ENCODE data around the gene C11orf68. TPM values are rescaled to one million over a fixed set of nuclear protein-coding genes. Genes with fewer than 3 reads are reported as not detected.

Gene C11orf68
- total RNA-seq: 10 to 100 TPM; 28.4 to 28.5 TPM

DNA sequence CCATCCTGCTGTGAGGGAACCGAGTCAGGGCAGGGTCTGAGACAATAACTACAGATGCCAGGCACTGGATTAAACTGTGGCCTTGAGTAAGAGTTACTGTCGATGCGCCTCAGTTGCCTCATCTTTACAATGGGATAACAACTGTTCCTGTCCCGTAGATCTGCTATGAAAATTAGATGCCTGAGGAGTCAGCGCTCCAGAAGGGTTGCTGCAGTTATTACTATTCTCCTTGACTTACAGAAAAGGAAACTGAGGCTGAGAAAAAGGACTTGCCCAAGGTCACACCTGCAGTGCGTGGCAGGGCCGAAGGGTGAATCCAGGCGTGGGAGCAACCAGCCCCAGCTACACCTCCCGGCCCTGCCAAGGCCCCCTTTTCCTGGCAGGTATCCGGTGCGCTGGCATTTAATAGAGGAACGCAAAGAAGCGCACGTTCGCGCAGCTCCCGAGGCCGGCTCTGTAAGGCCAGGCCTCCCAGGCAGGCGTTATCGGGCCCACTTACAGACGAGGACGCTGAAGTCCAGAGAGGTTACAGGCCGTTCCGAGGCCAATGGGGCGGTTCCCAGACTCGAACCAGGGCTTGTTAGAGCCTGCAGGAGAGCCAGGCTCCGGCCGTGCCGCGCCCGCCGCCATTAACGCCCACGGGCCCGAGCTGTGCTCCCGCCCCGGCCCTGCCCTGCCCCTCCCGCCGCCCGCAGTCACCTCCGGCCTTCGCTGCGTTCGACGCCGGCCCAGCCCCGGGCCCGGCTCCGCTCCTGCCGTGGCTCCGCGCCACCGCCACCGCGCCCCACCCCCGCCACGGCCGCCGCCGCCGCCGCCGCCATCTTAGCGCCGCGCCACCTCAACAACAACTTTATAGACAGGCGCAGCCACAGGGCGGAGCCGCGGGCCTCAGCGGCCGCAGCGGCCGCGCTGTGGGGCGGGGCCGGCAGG, at the start of gene C11orf68:
Gene C11orf68 (minus strand): TSS at position 852 of the 930 bp plus-strand sequence. CDS start 31 bp downstream, at position 821.
- Mint-ChIP-seq H3K27ac (peak within 1 kb of the TSS; percentile 91), H3K4me1 (ENCODE audit: low read depth) (peaks cover 44% of the 10 kb centered on the region), H3K27me3 (ENCODE audit: low read depth) (no peaks in the 10 kb centered on the region), H3K4me3 (peak within 1 kb of the TSS; percentile 94), H3K9me3 (ENCODE audit: insufficient read depth) (no peaks in the 10 kb centered on the region), H3K36me3 (ENCODE audit: low read depth) (peaks cover 39% of the 10 kb centered on the region)
- DNase-seq (no peak), ATAC-seq (peak; percentile 65)
- CTCF ChIA-PET: interaction anchor here (0.6 to 2.1 kb wide), 8 partner anchors 9 to 126 kb away, joined by 3 to 22 read pairs (median 6); partner anchors contain the start of genes CCDC85B, FIBP and FOSL1
- POLR2A ChIA-PET: interaction anchor here (0.6 to 2.3 kb wide), 10 partner anchors 9 to 59 kb away, joined by 3 to 18 read pairs (median 3); partner anchors contain the start of gene CCDC85B

DNA sequence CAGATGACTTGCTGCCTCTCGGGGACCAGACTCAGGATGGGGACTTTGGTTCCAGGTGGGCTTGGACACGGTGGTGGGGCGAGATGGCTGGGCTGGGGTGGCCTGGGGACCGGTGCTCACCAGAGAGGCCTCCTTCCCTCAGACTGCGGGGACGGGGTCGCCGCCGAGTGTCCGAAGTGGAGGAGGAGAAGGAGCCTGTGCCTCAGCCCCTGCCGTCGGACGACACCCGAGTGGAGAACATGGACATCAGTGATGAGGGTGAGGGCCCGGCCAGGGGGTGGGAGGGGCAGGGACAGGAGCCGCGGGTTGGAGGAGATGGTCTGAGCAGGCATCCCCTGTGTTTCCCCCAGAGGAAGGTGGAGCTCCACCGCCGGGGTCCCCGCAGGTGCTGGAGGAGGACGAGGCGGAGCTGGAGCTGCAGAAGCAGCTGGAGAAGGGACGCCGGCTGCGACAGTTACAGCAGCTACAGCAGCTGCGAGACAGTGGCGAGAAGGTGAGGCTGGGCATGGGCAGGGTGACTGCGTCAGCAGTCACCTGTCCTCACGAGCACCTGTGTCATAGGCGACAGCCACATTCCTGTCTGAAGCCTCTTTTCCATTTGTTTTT, 48.6 kb upstream of the C11orf68 start:
- no peaks in the 10 kb centered on the region for H3K9me3 Mint-ChIP-seq (ENCODE audit: insufficient read depth)
- ChIA-PET POLR2A (interaction anchor here (0.5 to 0.9 kb wide), 2 partner anchors 45 to 211 kb away, joined by 3 to 4 read pairs; no protein-coding TSS in a partner anchor), CTCF (no interaction called here)
- H3K4me1 Mint-ChIP-seq (ENCODE audit: low read depth): peaks cover 25% of the 10 kb centered on the region
- DNase-seq: no peak
- H3K27ac Mint-ChIP-seq: no peak overlapping the region
- no peak overlapping the region for H3K4me3 Mint-ChIP-seq
- ATAC-seq: no peak
- peaks cover 61% of the 10 kb centered on the region for H3K36me3 Mint-ChIP-seq (ENCODE audit: low read depth)
- H3K27me3 Mint-ChIP-seq (ENCODE audit: low read depth): no peaks in the 10 kb centered on the region

DNA sequence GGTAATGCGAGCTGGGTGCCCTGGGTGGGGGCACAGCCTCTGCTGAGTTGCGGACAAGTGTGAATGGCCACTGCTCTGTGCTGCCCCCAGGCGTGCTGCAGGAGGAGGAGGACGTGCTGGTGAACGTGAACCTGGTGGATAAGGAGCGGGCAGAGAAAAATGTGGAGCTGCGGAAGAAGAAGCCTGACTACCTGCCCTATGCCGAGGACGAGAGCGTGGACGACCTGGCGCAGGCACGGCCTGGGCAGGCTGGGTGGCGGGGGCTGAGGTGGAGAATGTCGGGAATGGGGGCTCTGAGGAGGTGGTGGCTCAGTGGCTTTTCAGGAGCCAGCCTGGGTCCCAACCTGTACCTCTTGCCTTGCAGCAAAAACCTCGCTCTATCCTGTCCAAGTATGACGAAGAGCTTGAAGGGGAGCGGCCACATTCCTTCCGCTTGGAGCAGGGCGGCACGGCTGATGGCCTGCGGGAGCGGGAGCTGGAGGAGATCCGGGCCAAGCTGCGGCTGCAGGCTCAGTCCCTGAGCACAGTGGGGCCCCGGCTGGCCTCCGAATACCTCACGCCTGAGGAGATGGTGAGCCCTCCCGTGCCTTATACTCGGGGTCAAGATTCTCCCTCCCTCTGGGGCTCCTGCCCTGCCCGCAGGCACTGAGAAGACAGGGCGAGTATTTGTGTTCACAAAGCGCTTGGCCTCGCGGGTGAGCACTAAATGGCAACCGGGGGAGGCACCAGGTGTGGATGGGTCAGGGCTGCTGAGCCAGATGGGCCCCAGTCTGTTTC, 47.3 kb upstream of the C11orf68 start:
- CTCF ChIA-PET: no interaction called here
- Mint-ChIP-seq H3K9me3 (ENCODE audit: insufficient read depth) (no peaks in the 10 kb centered on the region), H3K4me1 (ENCODE audit: low read depth) (peaks cover 33% of the 10 kb centered on the region), H3K4me3 (no peak overlapping the region), H3K27ac (no peak overlapping the region), H3K36me3 (ENCODE audit: low read depth) (peaks cover 58% of the 10 kb centered on the region), H3K27me3 (ENCODE audit: low read depth) (no peaks in the 10 kb centered on the region)
- DNase-seq (no peak), ATAC-seq (no peak)
- POLR2A ChIA-PET: interaction anchor here (1.1 kb wide), 1 partner anchor 82 kb away, joined by 4 read pairs; no protein-coding TSS in a partner anchor

DNA sequence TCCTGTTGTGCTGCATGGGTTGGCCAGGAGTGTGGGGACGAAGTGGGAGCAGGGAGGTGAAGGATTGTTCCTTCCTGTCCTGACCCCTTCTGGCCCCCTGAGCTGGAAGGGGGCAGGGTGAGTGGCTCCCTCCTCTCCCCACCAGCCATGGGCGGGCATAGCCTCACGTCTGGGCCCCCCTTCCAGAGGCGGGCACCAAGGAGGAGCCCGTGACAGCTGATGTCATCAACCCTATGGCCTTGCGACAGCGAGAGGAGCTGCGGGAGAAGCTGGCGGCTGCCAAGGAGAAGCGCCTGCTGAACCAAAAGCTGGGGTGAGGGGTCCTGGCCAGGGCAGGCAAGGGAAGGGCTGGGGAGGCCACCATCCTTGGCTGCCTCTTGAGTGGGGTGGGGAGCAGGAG, 46.0 kb upstream of the C11orf68 start:
- Mint-ChIP-seq H3K9me3 (ENCODE audit: insufficient read depth) (no peaks in the 10 kb centered on the region), H3K27ac (no peak overlapping the region), H3K27me3 (ENCODE audit: low read depth) (no peaks in the 10 kb centered on the region), H3K4me1 (ENCODE audit: low read depth) (peaks cover 38% of the 10 kb centered on the region), H3K4me3 (no peak overlapping the region), H3K36me3 (ENCODE audit: low read depth) (peaks cover 51% of the 10 kb centered on the region)
- CTCF ChIA-PET: no interaction called here
- no peak for ATAC-seq
- DNase-seq: no peak
- POLR2A ChIA-PET: interaction anchor here (0.6 to 1.3 kb wide), 3 partner anchors 12 to 161 kb away, joined by 3 to 5 read pairs (median 3); partner anchors contain the start of gene CCDC85B

DNA sequence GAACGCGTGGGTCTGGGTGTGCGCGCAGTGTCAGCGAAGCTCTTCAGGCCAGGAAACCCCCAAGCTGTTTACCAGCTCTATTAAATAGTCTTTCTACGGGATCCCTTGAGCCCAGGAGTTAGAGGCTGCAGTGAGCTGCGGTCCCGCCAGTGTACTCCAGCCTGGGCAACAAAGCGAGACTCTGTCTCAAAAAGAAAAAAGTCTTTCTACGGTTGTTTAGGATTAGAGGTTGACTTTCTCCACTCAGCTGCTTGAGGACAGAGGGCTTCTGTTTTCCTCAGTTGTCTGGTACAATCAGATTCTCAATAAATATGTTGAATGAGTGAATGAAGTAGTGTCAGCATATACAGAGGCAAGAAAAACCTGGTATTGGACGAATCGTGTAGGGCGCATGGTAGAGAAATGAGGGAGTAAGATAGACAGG, 43.3 kb upstream of the C11orf68 start:
- POLR2A ChIA-PET: interaction anchor here (0.6 to 1.3 kb wide), 5 partner anchors 72 to 401 kb away, joined by 3 to 8 read pairs (median 5); partner anchors contain the start of genes CCDC85B, FIBP and MUS81
- peaks cover 51% of the 10 kb centered on the region for H3K4me1 Mint-ChIP-seq (ENCODE audit: low read depth)
- H3K9me3 Mint-ChIP-seq (ENCODE audit: insufficient read depth): no peaks in the 10 kb centered on the region
- no peaks in the 10 kb centered on the region for H3K27me3 Mint-ChIP-seq (ENCODE audit: low read depth)
- CTCF ChIA-PET: interaction anchor here (1.1 to 6.0 kb wide), 5 partner anchors 23 to 182 kb away, joined by 3 to 35 read pairs (median 4); no protein-coding TSS in a partner anchor
- DNase-seq: no peak
- peak overlapping the region; percentile 95 for H3K27ac Mint-ChIP-seq
- peak; percentile 20 for ATAC-seq
- peak overlapping the region; percentile 94 for H3K4me3 Mint-ChIP-seq
- peaks cover 36% of the 10 kb centered on the region for H3K36me3 Mint-ChIP-seq (ENCODE audit: low read depth)

DNA sequence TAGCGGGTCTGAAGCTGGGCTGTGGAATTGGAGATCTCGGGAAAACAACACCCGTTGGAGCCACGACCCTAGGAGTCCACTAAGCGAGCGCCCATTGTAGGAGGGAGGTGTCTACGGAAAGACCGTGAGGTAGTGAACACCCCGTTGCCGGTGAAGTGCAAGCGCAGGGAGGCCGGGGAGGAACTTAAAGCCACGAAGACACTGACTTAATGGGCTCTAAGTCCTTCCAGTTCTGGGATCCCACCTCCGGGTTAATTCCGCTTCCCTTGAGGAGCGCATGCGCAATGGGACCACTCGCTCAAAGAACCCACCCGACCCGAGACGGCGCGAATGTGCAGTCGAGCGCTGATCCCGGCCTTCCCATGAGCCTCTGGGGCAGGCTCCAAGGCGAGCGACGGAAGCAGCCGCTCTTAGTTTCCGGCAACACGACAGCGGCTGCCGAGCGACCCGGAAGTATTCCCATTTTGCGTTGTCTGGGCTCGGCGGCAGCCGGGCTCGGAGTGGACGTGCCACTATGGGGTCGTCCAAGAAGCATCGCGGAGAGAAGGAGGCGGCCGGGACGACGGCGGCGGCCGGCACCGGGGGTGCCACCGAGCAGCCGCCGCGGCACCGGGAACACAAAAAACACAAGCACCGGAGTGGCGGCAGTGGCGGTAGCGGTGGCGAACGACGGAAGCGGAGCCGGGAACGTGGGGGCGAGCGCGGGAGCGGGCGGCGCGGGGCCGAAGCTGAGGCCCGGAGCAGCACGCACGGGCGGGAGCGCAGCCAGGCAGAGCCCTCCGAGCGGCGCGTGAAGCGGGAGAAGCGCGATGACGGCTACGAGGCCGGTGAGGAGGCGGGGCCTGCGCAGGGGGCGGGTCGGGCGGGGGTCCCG, 42.6 kb upstream of the C11orf68 start, which contains the start of gene SART1:
Gene SART1 (plus strand): TSS at position 468 of the 874 bp plus-strand sequence. CDS start 47 bp downstream, at position 515.
- Mint-ChIP-seq H3K27me3 (ENCODE audit: low read depth) (no peaks in the 10 kb centered on the region), H3K36me3 (ENCODE audit: low read depth) (peaks cover 33% of the 10 kb centered on the region), H3K27ac (peak within 1 kb of the TSS; percentile 95), H3K4me1 (ENCODE audit: low read depth) (peaks cover 58% of the 10 kb centered on the region), H3K9me3 (ENCODE audit: insufficient read depth) (no peaks in the 10 kb centered on the region), H3K4me3 (peak within 1 kb of the TSS; percentile 94)
- ChIA-PET CTCF (interaction anchor here (1.1 to 6.0 kb wide), 6 partner anchors 24 to 182 kb away, joined by 3 to 35 read pairs (median 4); no protein-coding TSS in a partner anchor), POLR2A (interaction anchor here (0.6 to 2.0 kb wide), 9 partner anchors 21 to 402 kb away, joined by 3 to 10 read pairs (median 3); partner anchors contain the start of genes CCDC85B, FIBP and MUS81)
- ATAC-seq: peak; percentile 94
- peak; percentile 98 for DNase-seq

DNA sequence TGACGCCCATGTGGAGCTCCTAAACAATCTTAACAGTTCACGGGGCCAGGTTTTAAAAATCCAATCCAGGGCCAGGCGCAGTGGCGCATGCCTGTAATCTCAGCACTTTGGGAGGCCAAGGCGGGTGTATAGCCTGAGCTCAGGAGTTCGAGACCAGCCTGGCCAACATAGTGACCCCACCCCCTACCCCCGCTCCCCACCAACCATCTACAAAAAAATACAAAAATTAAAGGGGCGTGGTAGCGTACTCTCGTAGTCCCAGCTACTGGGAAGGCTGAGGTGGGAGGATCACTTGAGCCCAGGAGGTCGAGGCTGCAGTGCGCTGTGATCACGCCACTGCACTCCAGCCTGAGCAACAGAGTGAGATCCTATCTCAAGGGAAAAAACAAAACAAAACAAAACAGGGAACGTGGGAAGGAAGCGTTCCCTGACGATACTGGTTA, 42.0 kb upstream of the C11orf68 start:
- ATAC-seq (peak; percentile 2), DNase-seq (no peak)
- Mint-ChIP-seq H3K27ac (peak overlapping the region; percentile 95), H3K36me3 (ENCODE audit: low read depth) (peaks cover 30% of the 10 kb centered on the region), H3K4me1 (ENCODE audit: low read depth) (peaks cover 60% of the 10 kb centered on the region), H3K9me3 (ENCODE audit: insufficient read depth) (no peaks in the 10 kb centered on the region), H3K4me3 (peak overlapping the region; percentile 94), H3K27me3 (ENCODE audit: low read depth) (no peaks in the 10 kb centered on the region)
- ChIA-PET CTCF (interaction anchor here (1.1 to 6.0 kb wide), 5 partner anchors 29 to 181 kb away, joined by 3 to 35 read pairs (median 4); partner anchors contain the start of genes CCDC85B and MUS81), POLR2A (interaction anchor here (0.9 to 2.0 kb wide), 5 partner anchors 20 to 72 kb away, joined by 3 to 10 read pairs (median 3); partner anchors contain the start of genes CCDC85B and FIBP)

DNA sequence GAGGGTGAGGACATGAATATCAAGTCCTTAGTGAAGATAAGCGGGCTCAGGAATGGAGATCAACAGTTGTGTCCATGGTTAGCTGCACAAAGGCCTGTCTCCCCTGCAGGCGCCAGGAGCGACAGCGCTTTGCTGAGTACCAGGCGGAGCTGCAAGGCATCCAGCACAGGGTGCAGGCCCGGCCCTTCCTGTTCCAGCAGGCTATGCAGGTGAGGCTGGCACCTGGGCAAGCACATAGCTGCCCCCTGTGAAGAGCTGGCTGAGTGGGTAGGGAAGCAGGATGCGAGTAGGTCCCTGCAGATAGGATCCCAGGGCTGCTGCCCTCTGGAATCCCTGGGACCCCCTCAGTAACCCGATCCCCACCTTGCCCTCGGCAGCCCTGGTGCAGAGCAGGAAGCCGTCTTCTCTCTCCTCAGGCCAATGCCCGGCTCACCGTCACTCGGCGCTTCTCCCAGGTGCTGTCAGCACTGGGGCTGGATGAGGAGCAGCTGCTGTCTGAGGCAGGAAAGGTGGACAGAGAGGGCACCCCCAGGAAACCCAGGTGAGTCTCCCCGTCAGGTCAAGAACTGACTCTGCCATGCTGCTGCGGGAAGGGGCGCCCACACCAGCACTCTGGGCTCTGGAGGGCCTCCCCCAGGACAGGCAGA, 40.0 kb upstream of the C11orf68 start:
- Mint-ChIP-seq H3K4me1 (ENCODE audit: low read depth) (peaks cover 53% of the 10 kb centered on the region), H3K4me3 (no peak overlapping the region), H3K36me3 (ENCODE audit: low read depth) (peaks cover 15% of the 10 kb centered on the region), H3K27me3 (ENCODE audit: low read depth) (no peaks in the 10 kb centered on the region), H3K9me3 (ENCODE audit: insufficient read depth) (no peaks in the 10 kb centered on the region), H3K27ac (no peak overlapping the region)
- ATAC-seq (no peak), DNase-seq (no peak)
- CTCF ChIA-PET: interaction anchor here (0.7 to 6.0 kb wide), 5 partner anchors 30 to 99 kb away, joined by 3 to 35 read pairs (median 4); partner anchors contain the start of genes CCDC85B, FIBP and MUS81
- POLR2A ChIA-PET: interaction anchor here (0.8 to 1.1 kb wide), 2 partner anchors 30 to 68 kb away, joined by 3 read pairs; partner anchors contain the start of gene CCDC85B

DNA sequence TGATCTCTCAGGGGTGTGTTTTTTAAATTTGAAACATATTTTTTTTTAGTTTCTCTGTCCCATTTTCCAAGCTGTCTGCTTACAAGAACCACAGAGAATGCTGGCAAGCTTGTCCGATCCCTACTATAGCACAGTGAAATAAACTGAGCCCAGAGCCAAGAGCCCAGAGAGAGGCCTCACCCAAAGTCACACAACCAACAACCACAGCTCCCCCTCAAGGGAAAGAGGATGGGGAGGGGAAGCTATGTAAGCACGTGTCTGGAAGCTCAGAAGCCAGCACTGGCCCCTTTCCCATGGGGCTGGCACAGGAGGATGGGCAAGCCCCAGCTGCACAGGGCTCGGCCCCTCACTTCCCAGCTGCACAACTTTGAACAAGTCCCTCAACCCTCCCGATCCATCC, 39.4 kb upstream of the C11orf68 start:
- ChIA-PET CTCF (interaction anchor here (0.7 to 6.0 kb wide), 5 partner anchors 30 to 98 kb away, joined by 3 to 35 read pairs (median 4); partner anchors contain the start of genes CCDC85B, FIBP and MUS81), POLR2A (interaction anchor here (0.5 to 0.8 kb wide), 2 partner anchors 68 to 1099 kb away, joined by 3 read pairs; partner anchors contain the start of gene CCDC85B)
- H3K36me3 Mint-ChIP-seq (ENCODE audit: low read depth): peaks cover 11% of the 10 kb centered on the region
- no peak for ATAC-seq
- H3K4me3 Mint-ChIP-seq: no peak overlapping the region
- H3K4me1 Mint-ChIP-seq (ENCODE audit: low read depth): peaks cover 48% of the 10 kb centered on the region
- H3K9me3 Mint-ChIP-seq (ENCODE audit: insufficient read depth): no peaks in the 10 kb centered on the region
- H3K27me3 Mint-ChIP-seq (ENCODE audit: low read depth): no peaks in the 10 kb centered on the region
- H3K27ac Mint-ChIP-seq: peak overlapping the region; percentile 32
- no peak for DNase-seq
